NCI-H2227 (cell line): ENCODE data around the gene KSR2.

Experiments used
- DNase-seq: peaks from one replicate; lab custom pipeline; 2025; ENCODE audit not compliant: unreplicated experiment; lab: John Stamatoyannopoulos, UW

The KSR2 gene

GRCh38 chr12:117473856-117474255, 494.9 kb downstream of the KSR2 start:
- no peak for DNase-seq

DNA sequence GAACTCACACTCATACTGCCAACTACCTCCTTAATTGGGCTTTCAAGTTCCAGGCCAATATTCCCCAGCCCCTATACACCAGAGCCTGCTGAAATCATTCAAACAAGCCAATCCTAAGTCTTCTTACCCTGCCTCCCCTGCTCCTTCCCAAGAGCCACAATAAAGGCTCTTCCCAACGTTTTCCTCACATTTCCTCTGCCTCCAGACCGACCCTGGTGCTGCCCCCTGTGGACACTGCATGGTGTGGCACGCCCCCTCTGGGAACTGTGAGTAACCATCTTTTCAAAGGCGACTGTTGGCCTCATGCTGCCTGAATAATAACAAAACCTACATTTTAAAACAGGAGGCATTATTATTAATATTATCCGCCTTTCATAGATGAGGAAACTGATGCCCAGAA, 495.8 kb downstream of the KSR2 start:
- peak; percentile 33 for DNase-seq

GRCh38 chr12:117470804-117471203, 498.0 kb downstream of the KSR2 start:
- DNase-seq: no peak

GRCh38 chr12:117469883-117470483, 498.8 kb downstream of the KSR2 start:
- no peak for DNase-seq

- no peak for DNase-seq
Measured at GRCh38 chr12:117468016-117468415, 500.8 kb downstream of the KSR2 start.

- no peak for DNase-seq
Measured at GRCh38 chr12:117467588-117467987, 501.2 kb downstream of the KSR2 start.

DNA sequence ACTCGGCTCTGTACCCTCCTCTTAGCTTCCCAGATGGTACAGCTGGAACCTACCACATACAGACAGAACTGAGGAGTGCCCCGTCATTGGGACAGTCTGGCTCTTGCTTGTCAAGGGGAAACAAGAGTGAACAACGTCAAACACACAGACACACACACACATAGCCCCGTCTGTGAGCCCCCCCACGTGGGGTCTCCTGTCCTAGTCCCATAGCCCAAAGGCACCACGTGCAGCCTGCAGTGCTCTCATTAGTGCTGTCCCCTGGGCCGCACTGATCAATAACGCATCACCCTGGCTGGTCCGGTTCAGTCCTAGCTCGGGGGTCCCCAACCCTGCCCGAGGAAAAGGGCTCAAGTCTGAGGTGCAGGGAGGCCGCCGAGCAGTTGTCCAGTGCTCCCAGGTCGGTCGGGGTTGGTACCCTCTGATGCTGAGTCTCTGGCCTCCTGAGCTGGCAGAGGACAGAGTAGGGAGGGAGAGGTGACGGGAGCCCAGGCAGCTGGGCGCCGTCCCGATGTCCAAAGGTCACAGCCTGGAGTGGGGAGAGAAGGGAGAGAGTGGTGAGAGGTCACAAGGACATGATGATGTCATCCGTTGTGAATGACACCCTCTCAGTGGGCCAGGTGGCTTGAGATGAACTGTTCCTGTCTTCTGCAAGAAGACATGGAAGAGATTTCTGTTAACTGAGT, 502.0 kb downstream of the KSR2 start:
- DNase-seq: no peak

GRCh38 chr12:117461732-117462131, 507.1 kb downstream of the KSR2 start:
- DNase-seq: no peak

DNA sequence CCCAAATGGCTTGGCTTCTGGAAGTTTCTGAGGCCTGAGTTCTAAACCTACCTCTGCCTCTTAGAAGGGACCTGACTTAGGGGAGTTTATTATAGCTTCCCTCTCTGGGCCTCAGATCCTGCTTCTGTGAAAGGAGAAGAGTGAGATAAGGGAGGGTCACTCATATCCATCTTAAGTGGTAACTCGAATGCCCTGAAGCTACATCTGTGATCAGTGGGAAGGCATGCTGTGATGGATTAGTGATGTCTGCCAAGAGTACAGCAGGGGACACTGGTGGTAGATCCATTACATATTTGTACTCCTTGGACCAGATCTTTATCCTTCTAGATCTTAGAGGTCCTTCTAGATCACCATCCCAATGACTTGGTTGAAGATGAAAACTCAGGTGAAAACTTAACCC, 509.6 kb downstream of the KSR2 start:
- no peak for DNase-seq

- no peak for DNase-seq
Measured at GRCh38 chr12:117457189-117457588, 511.6 kb downstream of the KSR2 start.

DNA sequence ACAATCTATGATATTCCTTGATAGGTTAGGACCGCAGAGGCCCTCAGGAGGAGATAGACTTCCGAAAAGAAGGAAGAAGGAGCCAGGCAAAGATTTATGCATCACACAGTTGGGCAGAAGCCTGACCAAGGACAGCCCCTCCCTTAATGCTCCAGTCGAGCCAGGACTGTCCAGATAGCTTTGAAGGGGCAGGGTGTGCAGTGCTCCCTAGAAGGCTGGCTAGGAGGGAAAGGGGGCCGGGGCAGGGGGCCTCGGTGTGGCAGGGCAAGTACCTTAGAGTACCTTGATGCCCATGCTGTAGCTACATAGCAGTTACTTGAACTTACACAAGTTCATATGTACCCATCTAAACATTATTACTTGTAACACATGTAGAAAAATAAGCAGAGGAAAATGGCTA, 512.7 kb downstream of the KSR2 start:
- no peak for DNase-seq

GRCh38 chr12:117453961-117454360, 514.8 kb downstream of the KSR2 start:
- DNase-seq: no peak

GRCh38 chr12:117452112-117452511, 516.7 kb downstream of the KSR2 start:
- DNase-seq: no peak

DNA sequence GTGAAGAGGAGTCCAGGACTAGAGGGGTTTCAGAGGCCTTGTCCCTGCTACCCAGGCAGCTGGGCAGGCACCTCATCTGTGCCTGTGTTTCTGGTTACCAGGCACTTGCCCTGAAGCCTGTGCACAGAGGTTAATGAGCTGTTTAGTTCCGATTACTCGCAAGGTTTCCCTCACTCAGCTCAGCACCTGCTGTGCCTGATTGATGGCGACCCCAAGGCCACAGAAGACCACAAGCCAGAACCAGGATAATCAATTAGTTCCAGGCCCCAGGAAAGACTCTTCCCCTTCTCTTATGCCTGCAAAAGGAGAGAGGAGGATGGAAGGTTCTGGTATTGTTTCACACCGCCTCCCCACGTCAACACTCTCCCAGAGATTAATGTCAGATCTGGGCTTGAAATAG, 518.6 kb downstream of the KSR2 start:
- DNase-seq: no peak

DNA sequence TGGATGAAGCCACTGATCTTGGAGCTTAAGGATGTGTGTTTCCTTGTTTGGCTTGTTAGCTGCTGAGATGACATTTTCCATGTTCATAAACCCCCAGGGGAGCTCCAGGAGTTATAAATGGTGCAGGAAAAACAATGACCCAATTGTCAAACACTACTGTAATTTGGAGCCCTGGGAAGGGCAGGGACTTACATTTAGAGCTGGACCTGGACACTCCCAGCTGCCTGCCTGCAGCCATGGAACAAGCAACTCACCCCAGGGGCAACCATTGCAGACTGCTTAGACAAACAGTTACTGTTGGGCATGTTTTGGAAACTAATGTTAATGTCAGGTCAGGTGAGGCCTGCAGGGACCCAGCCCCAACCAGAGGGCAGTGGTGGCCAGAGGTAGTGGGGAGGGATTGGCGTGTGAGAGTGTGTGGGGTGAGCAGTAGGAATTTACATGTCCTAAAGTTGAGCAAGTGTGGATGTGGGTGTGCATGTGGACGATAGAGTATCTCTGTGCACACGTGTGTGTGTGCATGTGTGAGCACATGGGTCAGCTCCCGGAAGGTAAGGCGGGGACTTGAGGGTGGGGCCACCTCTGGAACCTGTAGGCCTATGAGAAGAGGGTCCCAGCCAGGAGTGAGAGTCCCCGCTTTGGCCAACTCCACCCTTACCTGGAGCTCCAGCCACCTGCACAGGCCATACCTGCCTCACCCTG, 521.0 kb downstream of the KSR2 start:
- no peak for DNase-seq

GRCh38 chr12:117444781-117445180, 524.0 kb downstream of the KSR2 start:
- no peak for DNase-seq

DNA sequence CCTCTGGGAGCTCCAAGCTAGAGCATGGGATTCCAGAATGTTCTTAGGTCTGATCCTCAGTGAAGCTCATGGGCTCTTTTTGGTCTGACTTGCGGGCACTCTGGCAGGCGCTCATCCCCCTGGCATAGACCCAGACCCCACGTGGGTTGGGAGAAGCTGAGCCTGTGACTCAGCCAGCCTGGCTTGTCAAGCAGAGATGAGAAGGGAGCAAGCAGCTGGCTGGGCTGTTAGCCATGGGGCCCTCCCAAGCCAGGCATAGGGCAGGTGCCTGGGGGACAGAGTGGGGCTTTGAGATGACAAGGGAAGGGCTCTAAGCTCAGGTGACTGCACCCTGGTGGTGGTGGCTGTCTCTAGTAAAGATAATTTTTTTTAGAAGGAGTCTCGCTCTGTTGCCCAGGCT, 527.0 kb downstream of the KSR2 start:
- no peak for DNase-seq

DNA sequence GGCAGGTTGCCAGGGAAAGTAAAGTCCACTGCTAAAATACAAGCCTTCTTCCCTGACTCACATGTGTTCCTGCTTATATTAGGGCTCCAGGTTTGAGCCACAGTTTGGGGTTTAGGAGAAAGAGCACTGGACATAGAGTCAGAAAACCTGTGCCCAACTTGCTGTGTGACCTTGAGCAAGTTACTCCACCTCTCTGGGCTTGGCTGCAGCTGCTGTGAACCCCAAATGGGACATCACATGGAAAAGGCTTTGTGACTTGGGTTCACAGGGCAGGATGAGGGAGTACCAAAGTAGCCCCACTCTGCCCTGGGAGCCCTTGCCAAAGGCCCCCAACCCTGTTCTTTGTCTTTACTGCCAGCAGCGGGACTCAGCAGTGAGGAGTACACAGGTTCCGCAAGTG, 528.4 kb downstream of the KSR2 start:
- DNase-seq: no peak

DNA sequence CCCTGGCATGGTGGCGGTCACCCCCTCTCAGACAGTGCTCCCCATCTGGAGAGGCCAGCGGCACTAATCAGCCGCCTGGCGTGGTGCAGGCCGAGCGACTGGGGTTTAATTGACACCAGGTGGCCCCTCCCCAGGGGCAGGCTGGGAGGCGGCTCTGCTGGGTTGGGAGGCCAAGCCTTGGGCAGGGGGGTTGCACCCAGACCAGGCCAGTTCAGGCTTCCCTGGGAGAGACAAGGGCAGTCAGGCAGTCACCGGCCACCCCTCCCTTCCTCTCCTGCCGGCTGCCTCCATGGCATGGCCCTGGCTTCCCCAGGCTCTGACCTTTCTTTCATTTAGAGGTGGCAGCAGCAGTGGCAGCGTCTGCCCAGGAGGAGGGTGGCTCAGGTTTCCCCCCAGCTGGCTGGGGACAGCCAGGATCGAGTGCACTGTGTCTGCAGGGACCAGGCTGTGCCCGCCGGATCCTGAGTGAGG, 529.2 kb downstream of the KSR2 start:
- DNase-seq: no peak

- no peak for DNase-seq
Measured at GRCh38 chr12:117438809-117439208, 530.0 kb downstream of the KSR2 start.

GRCh38 chr12:117437516-117438255, 531.1 kb downstream of the KSR2 start:
- DNase-seq: no peak

DNA sequence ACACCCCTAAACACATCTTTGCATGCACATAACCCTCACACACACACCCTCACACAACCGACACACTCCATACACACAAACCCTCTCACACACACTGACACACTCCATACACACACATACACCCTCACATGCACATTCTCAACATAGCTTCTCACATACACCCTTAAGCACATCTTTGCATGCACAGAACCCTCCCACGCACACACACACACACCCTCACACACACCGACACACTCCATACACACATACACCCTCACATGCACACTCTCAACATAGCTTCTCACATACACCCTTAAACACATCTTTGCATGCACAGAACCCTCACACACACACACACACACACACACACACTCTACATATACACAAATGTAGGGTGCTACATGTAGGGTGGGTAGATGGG, 534.9 kb downstream of the KSR2 start:
- DNase-seq: no peak
